ENCODE results near the gene WBP1.

WBP1 gene

DNA sequence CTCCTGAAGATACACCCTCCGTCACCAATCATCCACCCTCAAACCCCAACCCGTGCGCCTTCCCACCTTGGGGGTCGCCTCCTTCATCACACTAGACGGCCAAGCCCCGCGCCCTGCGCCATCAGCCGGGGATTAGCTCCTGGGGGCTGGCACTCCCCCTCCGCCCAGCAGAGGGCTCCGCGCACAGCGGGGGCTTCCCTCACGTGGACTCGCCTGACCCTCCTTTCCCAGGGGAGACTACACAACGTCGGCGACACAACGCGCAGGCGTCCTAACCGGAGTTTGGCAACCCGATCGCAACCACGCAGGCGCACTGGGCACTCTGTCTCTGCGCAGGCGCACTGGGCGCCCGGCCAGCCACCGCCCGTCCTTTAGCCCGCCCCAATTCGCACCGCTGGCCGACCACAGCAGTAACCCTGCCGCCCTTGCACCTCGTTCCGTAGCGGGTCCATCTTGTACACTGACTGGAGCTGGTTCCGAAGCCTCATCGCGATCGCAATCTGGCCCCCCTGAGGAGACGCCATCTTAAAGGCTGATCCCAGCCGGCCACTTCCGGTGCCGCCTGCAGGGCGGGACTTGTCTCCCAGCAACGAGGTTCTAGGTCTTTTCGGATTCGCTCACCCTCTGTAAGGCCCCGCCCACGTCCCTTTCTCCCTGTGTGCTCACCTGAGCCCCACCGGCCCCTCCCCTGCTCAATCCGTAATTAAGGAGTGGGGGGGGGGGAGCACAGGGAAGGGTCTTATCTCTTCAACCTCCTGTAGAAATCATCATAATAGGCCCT lies 49.1 kb downstream of the WBP1 start, which contains the start of gene PCGF1:
PCGF1 (minus strand) TSS at position 551 of the 781 bp plus-strand sequence; CDS start at position 524, 27 bp downstream.
- TF ChIP-seq, protein P1, sequence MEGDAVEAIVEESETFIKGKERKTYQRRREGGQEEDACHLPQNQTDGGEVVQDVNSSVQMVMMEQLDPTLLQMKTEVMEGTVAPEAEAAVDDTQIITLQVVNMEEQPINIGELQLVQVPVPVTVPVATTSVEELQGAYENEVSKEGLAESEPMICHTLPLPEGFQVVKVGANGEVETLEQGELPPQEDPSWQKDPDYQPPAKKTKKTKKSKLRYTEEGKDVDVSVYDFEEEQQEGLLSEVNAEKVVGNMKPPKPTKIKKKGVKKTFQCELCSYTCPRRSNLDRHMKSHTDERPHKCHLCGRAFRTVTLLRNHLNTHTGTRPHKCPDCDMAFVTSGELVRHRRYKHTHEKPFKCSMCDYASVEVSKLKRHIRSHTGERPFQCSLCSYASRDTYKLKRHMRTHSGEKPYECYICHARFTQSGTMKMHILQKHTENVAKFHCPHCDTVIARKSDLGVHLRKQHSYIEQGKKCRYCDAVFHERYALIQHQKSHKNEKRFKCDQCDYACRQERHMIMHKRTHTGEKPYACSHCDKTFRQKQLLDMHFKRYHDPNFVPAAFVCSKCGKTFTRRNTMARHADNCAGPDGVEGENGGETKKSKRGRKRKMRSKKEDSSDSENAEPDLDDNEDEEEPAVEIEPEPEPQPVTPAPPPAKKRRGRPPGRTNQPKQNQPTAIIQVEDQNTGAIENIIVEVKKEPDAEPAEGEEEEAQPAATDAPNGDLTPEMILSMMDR (IDR thresholded peaks at IDR 0.05), result no peak

- TF ChIP-seq, protein P1 (IDR thresholded peaks at IDR 0.05), result no peak
Observed at GRCh38 chr2:74507926-74508520, 49.8 kb downstream of the WBP1 start.

- TF ChIP-seq, protein P1 (IDR thresholded peaks at IDR 0.05), result no peak
Observed at GRCh38 chr2:74510272-74510671, 52.0 kb downstream of the WBP1 start.

Data from LNCAP (cell line).